PC-9 (cell line): ENCODE measurements around the gene TBCD. TPM values are rescaled to one million over a fixed set of nuclear protein-coding genes. Genes with fewer than 3 reads are reported as not detected.

Source experiments
- BruUV-seq: library from RNA; stranded (reverse); fragments of 400-500 nt; replicated peaks from 2 replicates; lab custom pipeline; 2021; lab: Mats Ljungman, UMichigan
- CTCF ChIA-PET: fragments of 300-600 bp; sonication (Branson Sonifier 250); formaldehyde crosslinking; loops from one replicate; lab custom pipeline; 2022; ENCODE audit warnings: antibody characterized with exemption; lab: Charles Lee
- POLR2A ChIA-PET: fragments of 300-600 bp; sonication (Branson Sonifier 250); formaldehyde crosslinking; loops from one replicate; lab custom pipeline; 2022; ENCODE audit warnings: antibody characterized with exemption; ENCODE audit not compliant: unreplicated experiment; lab: Charles Lee
- DNase-seq, 2 experiments: peaks; one replicate each; pipeline versions ENCODE4 v3.0.0 to v3.0.0-alpha.2; 2015 to 2022; ENCODE audit warnings: mixed read lengths in 1 of 2
- H2AFZ ChIP-seq: fragments of 200-600 bp; sonication (generic); 2 replicates; pipeline ENCODE4 v1.8.1; 2017; ENCODE audit warnings: antibody characterized with exemption
- H3F3A ChIP-seq: fragments of 200-600 bp; sonication (generic); 2 replicates; pipeline ENCODE4 v1.8.1; 2017; ENCODE audit warnings: antibody characterized with exemption, mild to moderate bottlenecking, low read depth; ENCODE audit not compliant: insufficient read depth
- H3K27ac ChIP-seq: fragments of 200-600 bp; sonication (generic); 2 replicates; pipeline ENCODE4 v1.6.1; 2016; ENCODE audit warnings: mixed run types
- H3K27me3 ChIP-seq: fragments of 200-600 bp; sonication (generic); 2 replicates; pipeline ENCODE4 v1.6.1; 2016; ENCODE audit warnings: low read depth, mixed run types; ENCODE audit not compliant: insufficient read depth
- H3K36me3 ChIP-seq: fragments of 200-600 bp; sonication (generic); 2 replicates; pipeline ENCODE4 v1.6.1; 2016; ENCODE audit warnings: low read depth, mixed run types
- H3K4me1 ChIP-seq: fragments of 200-600 bp; sonication (generic); replicated peaks from 2 replicates; pipeline ENCODE4 v1.6.1; 2016; ENCODE audit warnings: mixed run types; ENCODE audit not compliant: insufficient read depth
- H3K4me2 ChIP-seq: fragments of 200-600 bp; sonication (generic); 2 replicates; pipeline ENCODE4 v1.6.1; 2017; ENCODE audit warnings: mixed run types
- H3K4me3 ChIP-seq: fragments of 200-600 bp; sonication (generic); 2 replicates; pipeline ENCODE4 v1.6.1; 2016; ENCODE audit warnings: mixed run types
- H3K79me2 ChIP-seq: fragments of 200-600 bp; sonication (generic); 2 replicates; pipeline ENCODE4 v1.6.1; 2017; ENCODE audit warnings: low read depth, mixed run types
- H3K9me2 ChIP-seq: fragments of 200-600 bp; sonication (generic); 2 replicates; pipeline ENCODE4 v1.8.1; 2017; ENCODE audit warnings: mild to moderate bottlenecking; ENCODE audit not compliant: insufficient read depth
- H3K9me3 ChIP-seq: fragments of 200-600 bp; sonication (generic); 2 replicates; pipeline ENCODE4 v1.8.1; 2016; ENCODE audit warnings: low read depth; ENCODE audit not compliant: insufficient read depth
- H4K20me1 ChIP-seq: fragments of 200-600 bp; sonication (generic); 2 replicates; pipeline ENCODE4 v1.8.1; 2017; ENCODE audit not compliant: insufficient read depth
- EZH2 ChIP-seq: fragments of 200-600 bp; sonication (generic); IDR thresholded peaks from 2 replicates; pipeline ENCODE4 v1.8.0; 2017; ENCODE audit warnings: antibody characterized with exemption, low read depth
- intact Hi-C: fragments of 100-400 bp; cut with micrococcal nuclease; formaldehyde crosslinking; loops from one replicate; pipeline ENCODE4 v1.10.0; 2022; ENCODE audit not compliant: unreplicated experiment
- total RNA-seq: library from RNA; stranded (reverse); gene quantifications from 2 replicates; pipeline ENCODE4 v1.2.3, GENCODE V29; 2021
- TF ChIP-seq, protein P1 (sequence below): fragments of 200-600 bp; sonication (generic); conservative IDR thresholded peaks from 2 replicates; pipeline ENCODE4 v1.6.1; 2017; ENCODE audit warnings: mixed run types, antibody characterized with exemption, mild to moderate bottlenecking, moderate library complexity

Gene TBCD
- total RNA-seq, 1 experiment from 2014 or later: 115 TPM

DNA sequence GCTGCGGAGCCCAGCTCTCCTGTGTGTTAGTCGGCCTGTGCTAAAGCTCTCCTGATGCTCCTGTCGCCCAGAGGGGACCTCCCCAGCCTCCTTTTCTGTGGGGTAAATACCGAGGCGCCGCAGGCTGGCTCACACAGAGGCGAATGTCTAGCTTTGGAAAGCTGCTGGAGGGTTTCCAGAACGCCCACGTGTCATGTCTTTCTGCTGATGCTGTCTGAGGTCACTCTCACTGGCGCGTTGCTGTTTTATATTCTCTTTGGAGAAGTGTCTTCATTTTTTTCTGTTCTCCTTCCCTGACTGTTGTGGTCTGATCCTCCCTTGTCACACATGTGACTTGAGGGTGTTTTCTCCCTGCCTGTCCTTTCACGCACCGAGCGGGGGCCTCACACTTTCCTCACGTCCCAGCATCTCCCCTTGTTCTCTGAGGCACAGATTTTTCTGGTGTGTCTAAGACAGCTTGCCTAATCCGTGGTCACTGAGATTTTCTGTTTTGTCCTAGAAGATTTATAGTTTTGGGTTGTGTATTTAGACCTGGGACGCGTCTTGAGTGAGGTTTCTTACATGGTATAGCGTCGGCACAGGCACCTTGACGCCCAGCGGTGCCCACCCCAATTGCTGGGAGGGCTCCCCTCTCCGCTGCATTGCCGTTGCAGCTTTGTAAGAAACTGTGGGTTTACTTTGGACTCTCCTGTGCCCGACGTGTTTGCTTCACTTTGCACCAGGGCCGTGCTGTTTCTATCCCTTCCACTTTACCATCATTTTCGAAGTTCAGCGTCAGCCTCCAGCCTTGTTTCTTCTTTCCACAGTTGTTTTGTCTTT lies 180.0 kb downstream of the TBCD start:
- Histone ChIP-seq H3K27ac (no peak overlapping the region), H3K27me3 (no peaks in the 10 kb centered on the region), H3K4me2 (no peak overlapping the region), H3K4me1 (no peaks in the 10 kb centered on the region), H2AFZ (no peak overlapping the region), H3K9me3 (no peaks in the 10 kb centered on the region), H3K4me3 (no peak overlapping the region), H3K36me3 (no peaks in the 10 kb centered on the region), H4K20me1 (no peaks in the 10 kb centered on the region), H3K79me2 (no peaks in the 10 kb centered on the region), H3K9me2 (no peaks in the 10 kb centered on the region), H3F3A (no peaks in the 10 kb centered on the region)
- ChIA-PET CTCF (interaction anchor here (0.6 kb wide), 1 partner anchor 51 kb away, joined by 3 read pairs; no protein-coding TSS in a partner anchor), POLR2A (no interaction called here)
- no TSS peak for BruUV-seq
- TF ChIP-seq, protein P1, sequence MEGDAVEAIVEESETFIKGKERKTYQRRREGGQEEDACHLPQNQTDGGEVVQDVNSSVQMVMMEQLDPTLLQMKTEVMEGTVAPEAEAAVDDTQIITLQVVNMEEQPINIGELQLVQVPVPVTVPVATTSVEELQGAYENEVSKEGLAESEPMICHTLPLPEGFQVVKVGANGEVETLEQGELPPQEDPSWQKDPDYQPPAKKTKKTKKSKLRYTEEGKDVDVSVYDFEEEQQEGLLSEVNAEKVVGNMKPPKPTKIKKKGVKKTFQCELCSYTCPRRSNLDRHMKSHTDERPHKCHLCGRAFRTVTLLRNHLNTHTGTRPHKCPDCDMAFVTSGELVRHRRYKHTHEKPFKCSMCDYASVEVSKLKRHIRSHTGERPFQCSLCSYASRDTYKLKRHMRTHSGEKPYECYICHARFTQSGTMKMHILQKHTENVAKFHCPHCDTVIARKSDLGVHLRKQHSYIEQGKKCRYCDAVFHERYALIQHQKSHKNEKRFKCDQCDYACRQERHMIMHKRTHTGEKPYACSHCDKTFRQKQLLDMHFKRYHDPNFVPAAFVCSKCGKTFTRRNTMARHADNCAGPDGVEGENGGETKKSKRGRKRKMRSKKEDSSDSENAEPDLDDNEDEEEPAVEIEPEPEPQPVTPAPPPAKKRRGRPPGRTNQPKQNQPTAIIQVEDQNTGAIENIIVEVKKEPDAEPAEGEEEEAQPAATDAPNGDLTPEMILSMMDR: no peak
- no peak for DNase-seq
- intact Hi-C loops: no loop called here

DNA sequence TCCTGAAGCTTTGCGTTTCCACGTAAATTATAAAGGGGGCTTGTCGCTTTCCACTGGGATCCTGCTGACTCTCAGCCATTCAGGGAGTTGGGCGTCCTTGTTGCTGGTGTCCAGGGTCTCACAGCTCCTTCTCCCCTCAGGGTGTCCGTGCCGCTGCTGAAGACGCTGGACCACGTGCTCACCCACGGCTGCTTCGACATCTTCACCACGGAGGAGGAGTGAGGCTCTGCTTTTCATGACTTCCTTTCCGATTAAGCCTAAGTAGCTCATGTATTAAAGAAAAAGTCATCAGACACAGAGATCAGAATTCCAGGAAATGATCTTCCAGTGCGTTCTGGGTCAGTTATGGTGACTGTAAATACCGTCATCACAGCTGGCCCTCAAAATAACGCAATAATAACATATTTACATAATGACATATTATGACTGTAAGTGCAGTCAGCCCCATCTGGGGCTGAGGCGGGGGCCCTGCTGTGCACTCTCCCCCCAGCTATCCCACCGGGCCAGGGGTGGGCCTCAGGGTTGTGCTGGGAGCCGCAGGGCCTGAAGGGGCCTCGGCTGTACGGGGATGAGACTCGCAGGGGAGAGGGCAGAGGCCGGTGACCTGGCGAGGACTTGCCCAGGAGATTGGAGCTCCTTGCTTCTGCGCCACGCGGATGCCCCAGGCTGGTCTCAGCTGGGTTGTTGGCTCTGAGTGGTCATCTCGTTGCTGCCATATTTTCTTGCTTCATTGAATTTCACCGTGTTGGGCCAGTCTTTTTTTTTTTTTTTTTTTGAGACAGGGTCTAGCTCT lies 180.8 kb downstream of the TBCD start:
- intact Hi-C loops: no loop called here
- Histone ChIP-seq H3K9me3 (no peaks in the 10 kb centered on the region), H3K79me2 (no peaks in the 10 kb centered on the region), H3K36me3 (no peaks in the 10 kb centered on the region), H3K4me1 (no peaks in the 10 kb centered on the region), H2AFZ (no peak overlapping the region), H3K4me3 (no peak overlapping the region), H3F3A (no peaks in the 10 kb centered on the region), H3K27ac (no peak overlapping the region), H4K20me1 (no peaks in the 10 kb centered on the region), H3K27me3 (no peaks in the 10 kb centered on the region), H3K4me2 (no peak overlapping the region), H3K9me2 (no peaks in the 10 kb centered on the region)
- CTCF ChIA-PET: interaction anchor here (0.6 kb wide), 2 partner anchors 50 to 79 kb away, joined by 3 to 7 read pairs; no protein-coding TSS in a partner anchor
- POLR2A ChIA-PET: no interaction called here
- TF ChIP-seq, protein P1: no peak
- TF ChIP-seq EZH2: no peak
- no TSS peak for BruUV-seq
- DNase-seq: no peak

DNA sequence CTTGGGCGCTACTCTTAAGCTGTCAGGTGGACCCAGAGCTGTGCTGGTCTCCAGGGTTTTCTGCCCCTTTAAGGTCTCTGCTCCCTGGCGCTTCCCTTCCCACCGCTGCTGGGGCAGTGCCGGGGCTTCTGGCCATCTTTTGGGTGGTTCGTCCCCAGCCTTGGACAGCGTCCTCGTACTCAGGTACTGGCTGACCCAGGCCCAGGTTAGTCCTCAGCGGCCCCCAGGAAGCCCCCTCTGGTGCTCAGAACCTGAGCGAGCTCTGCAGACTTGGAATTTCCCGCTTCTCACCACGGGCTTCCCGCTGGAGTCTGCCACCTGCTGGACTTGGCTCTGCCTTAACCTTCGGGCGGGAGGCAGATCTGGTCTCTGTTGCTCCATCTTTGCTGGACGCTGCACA lies 182.0 kb downstream of the TBCD start:
- Histone ChIP-seq H3F3A (no peaks in the 10 kb centered on the region), H3K4me3 (no peak overlapping the region), H3K9me2 (no peaks in the 10 kb centered on the region), H3K4me1 (no peaks in the 10 kb centered on the region), H3K9me3 (no peaks in the 10 kb centered on the region), H2AFZ (no peak overlapping the region), H3K79me2 (no peaks in the 10 kb centered on the region), H3K27ac (no peak overlapping the region), H3K36me3 (no peaks in the 10 kb centered on the region), H4K20me1 (no peaks in the 10 kb centered on the region), H3K27me3 (no peaks in the 10 kb centered on the region), H3K4me2 (no peak overlapping the region)
- TF ChIP-seq, protein P1: no peak
- TF ChIP-seq EZH2: no peak
- no TSS peak for BruUV-seq
- POLR2A ChIA-PET: no interaction called here
- CTCF ChIA-PET: no interaction called here
- intact Hi-C loops: no loop called here
- DNase-seq: no peak
